Stomach (tissue), 9 donors: Measurements from ENCODE around the gene CNTNAP5. TPM values are rescaled to one million over a fixed set of nuclear protein-coding genes. Genes with fewer than 3 reads are reported as not detected.
"Not testable (repeated sequence)": the region's sequence is repeated elsewhere in the genome, so short reads cannot be mapped to it uniquely, and the experiment has no call there.

Experiments used
- DNase-seq, 2 donors: peaks; one replicate each; pipeline versions ENCODE4 v3.0.0 to v3.0.0-alpha.2; 2013 to 2019
- H3K27ac ChIP-seq, 5 donors: fragments of 200-600 bp in 4 of 5; sonication (generic) in 4 of 5; one replicate each; pipeline ENCODE4 v1.5.1; 2013 to 2019; ENCODE audit warnings: mild to moderate bottlenecking in 1 of 5, moderate library complexity in 1 of 5
- H3K27me3 ChIP-seq, 3 donors: fragments of 200-600 bp; sonication (generic); one replicate each; pipeline ENCODE4 v1.5.1; 2017 to 2019; ENCODE audit warnings: mixed run types in 1 of 3
- H3K36me3 ChIP-seq, 4 donors: fragments of 200-600 bp; sonication (generic); 1 replicate in 3 of 4; 2 replicates in 1 of 4; pipeline ENCODE4 v1.5.1; 2016 to 2019
- H3K4me1 ChIP-seq, 4 donors: fragments of 200-600 bp; sonication (generic); one replicate each; pipeline ENCODE4 v1.5.1; 2016 to 2019
- H3K4me3 ChIP-seq, 4 donors: fragments of 200-600 bp; sonication (generic) in 3 of 4; one replicate each; pipeline ENCODE4 v1.5.1; 2016 to 2019; ENCODE audit warnings: mild to moderate bottlenecking in 1 of 4
- H3K9me3 ChIP-seq, 4 donors: fragments of 200-600 bp; sonication (generic); one replicate each; pipeline ENCODE4 v1.5.1; 2016 to 2019
- EP300 ChIP-seq: sonication (generic); formaldehyde crosslinking; IDR thresholded peaks from one replicate; pipeline ENCODE4 v1.6.1; 2017; ENCODE audit warnings: antibody characterized with exemption
- POLR2A ChIP-seq, 4 donors: fragments of 450-650 bp; IDR thresholded peaks; one replicate each; pipeline ENCODE4 v1.6.1; 2016; ENCODE audit warnings: antibody characterized with exemption in 4 of 4, control low read depth in 2 of 4, mild to moderate bottlenecking in 1 of 4, moderate library complexity in 1 of 4
- POLR2AphosphoS5 ChIP-seq, 3 donors: sonication (generic); formaldehyde crosslinking; IDR thresholded peaks; one replicate each; pipeline ENCODE4 v1.6.1; 2016; ENCODE audit warnings: antibody characterized with exemption in 3 of 3
- WGBS, 5 donors: extraction: QIAGEN DNeasy Blood & Tissue Kit in 3 of 5; methylation state at CpG; one replicate each; pipeline versions ENCODE4 v1.1.5 to v1.1.7; 2013 to 2018; 5-methylcytosine and 5-hydroxymethylcytosine counted together
- intact Hi-C: fragments of 100-400 bp; cut with DNase I; formaldehyde crosslinking; loops from one replicate; pipeline ENCODE4 v1.15.1; 2023; ENCODE audit warnings: low total_unique reads
- polyA plus RNA-seq, 3 donors: library from polyadenylated mRNA; stranded (reverse); fragments of 200-250 nt; gene quantifications; one replicate each; pipeline ENCODE4 v1.2.3, GENCODE V29; 2013
- total RNA-seq, 5 donors: library from RNA; depleted of rRNA; stranded (reverse); fragments of >200 nt; gene quantifications; one replicate each; pipeline versions ENCODE4 v1.1.0 to v1.2.3, GENCODE V29; 2014 to 2016
- TF ChIP-seq, protein P1 (sequence below), 7 experiments: fragments of 450-650 bp in 4 of 7; fragments of 200-600 bp in 3 of 7; sonication (generic) in 3 of 7; IDR thresholded peaks; one replicate each; pipeline ENCODE4 v1.5.1; 2016 to 2019; ENCODE audit warnings: antibody characterized with exemption in 7 of 7, control low read depth in 2 of 7, mild to moderate bottlenecking in 1 of 7
- donor health status: healthy with polysubstance abuse.
- donor health status: Bipolar disorder and iron deficiency.
- donor health status: healthy.

The CNTNAP5 gene
- total and polyA plus RNA-seq, 8 donors, result 1.3 TPM; not detected in 7

- WGBS, 5 donors, result 78 to 86% (median 83%) methylated on average over 3 of the region's 3 CpGs
- Histone ChIP-seq H3K27ac (no peak overlapping the region), H3K36me3 (no peaks in the 10 kb centered on the region), H3K4me3 (no peak overlapping the region), H3K27me3 (no peaks in the 10 kb centered on the region), H3K9me3 (no peaks in the 10 kb centered on the region), H3K4me1 (no peaks in the 10 kb centered on the region)
- intact Hi-C loops, result no loop called here
- TF ChIP-seq POLR2A (IDR thresholded peaks at IDR 0.05) (no peak), EP300 (no peak), POLR2AphosphoS5 (IDR thresholded peaks at IDR 0.05) (no peak)
- TF ChIP-seq, protein P1, sequence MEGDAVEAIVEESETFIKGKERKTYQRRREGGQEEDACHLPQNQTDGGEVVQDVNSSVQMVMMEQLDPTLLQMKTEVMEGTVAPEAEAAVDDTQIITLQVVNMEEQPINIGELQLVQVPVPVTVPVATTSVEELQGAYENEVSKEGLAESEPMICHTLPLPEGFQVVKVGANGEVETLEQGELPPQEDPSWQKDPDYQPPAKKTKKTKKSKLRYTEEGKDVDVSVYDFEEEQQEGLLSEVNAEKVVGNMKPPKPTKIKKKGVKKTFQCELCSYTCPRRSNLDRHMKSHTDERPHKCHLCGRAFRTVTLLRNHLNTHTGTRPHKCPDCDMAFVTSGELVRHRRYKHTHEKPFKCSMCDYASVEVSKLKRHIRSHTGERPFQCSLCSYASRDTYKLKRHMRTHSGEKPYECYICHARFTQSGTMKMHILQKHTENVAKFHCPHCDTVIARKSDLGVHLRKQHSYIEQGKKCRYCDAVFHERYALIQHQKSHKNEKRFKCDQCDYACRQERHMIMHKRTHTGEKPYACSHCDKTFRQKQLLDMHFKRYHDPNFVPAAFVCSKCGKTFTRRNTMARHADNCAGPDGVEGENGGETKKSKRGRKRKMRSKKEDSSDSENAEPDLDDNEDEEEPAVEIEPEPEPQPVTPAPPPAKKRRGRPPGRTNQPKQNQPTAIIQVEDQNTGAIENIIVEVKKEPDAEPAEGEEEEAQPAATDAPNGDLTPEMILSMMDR (IDR thresholded peaks at IDR 0.05), result no peak
- DNase-seq, result no peak
Observed at GRCh38 chr2:124380221-124380749, 355.2 kb downstream of the CNTNAP5 start.

GRCh38 chr2:124382067-124382618 is 357.1 kb downstream of the CNTNAP5 start:
- TF ChIP-seq EP300 (no peak), POLR2A (IDR thresholded peaks at IDR 0.05) (no peak), POLR2AphosphoS5 (IDR thresholded peaks at IDR 0.05) (no peak)
- TF ChIP-seq, protein P1 (IDR thresholded peaks at IDR 0.05), result no peak
- H3K36me3 ChIP-seq, result no peaks in the 10 kb centered on the region
- no peaks in the 10 kb centered on the region for H3K9me3 ChIP-seq
- no peak for DNase-seq
- no peaks in the 10 kb centered on the region for H3K4me1 ChIP-seq
- no peak overlapping the region for H3K27ac ChIP-seq
- intact Hi-C loops, result no loop called here
- H3K4me3 ChIP-seq, result no peak overlapping the region
- WGBS, 5 donors, result 71 to 94% (median 83%) methylated on average over 1 of the region's 1 CpG
- H3K27me3 ChIP-seq, result no peaks in the 10 kb centered on the region

GRCh38 chr2:124395961-124396360 is 370.9 kb downstream of the CNTNAP5 start:
- Histone ChIP-seq H3K27ac (no peak overlapping the region), H3K4me1 (peaks cover 0 to 7% (median 3%) of the 10 kb centered on the region in 4 donors), H3K9me3 (no peaks in the 10 kb centered on the region), H3K4me3 (no peak overlapping the region), H3K36me3 (no peaks in the 10 kb centered on the region), H3K27me3 (no peaks in the 10 kb centered on the region)
- intact Hi-C loops, result no loop called here
- peak in 1 of 2 donors; percentile 49 for DNase-seq
- TF ChIP-seq, protein P1 (IDR thresholded peaks at IDR 0.05), result no peak
- no peak for TF ChIP-seq POLR2A (IDR thresholded peaks at IDR 0.05)
- no peak for TF ChIP-seq POLR2AphosphoS5 (IDR thresholded peaks at IDR 0.05)
- TF ChIP-seq EP300, result no peak
- whole genome bisulfite sequencing, 5 donors, result 26 to 45% (median 38%) methylated on average over 3 of the region's 3 CpGs

DNA sequence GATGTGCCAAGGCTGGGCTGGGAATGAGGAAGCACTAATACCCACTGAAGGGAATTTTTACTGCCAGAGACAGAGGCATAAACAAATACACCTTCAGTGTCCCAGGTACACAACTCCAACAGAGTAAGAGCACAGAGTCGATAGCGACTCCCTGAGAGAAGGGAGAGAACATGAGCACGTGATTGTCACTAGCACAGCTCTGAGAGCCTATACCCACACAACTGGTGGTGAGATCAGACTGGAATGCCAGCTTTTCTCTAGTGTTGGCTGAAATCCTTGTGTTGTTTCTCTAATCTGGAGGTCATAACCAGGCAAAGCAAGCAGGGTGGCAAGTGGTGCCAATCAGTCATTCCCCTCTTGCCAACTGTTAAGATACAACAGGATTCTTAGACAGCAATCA is 377.2 kb downstream of the CNTNAP5 start:
- H3K4me3 ChIP-seq, result no peak overlapping the region
- intact Hi-C loops, result no loop called here
- 23 to 60% (median 31%) methylated on average over 3 of the region's 3 CpGs for WGBS, 5 donors
- H3K9me3 ChIP-seq, result no peaks in the 10 kb centered on the region
- H3K36me3 ChIP-seq, result no peaks in the 10 kb centered on the region
- H3K4me1 ChIP-seq, result no peaks in the 10 kb centered on the region
- no peaks in the 10 kb centered on the region for H3K27me3 ChIP-seq
- TF ChIP-seq POLR2AphosphoS5 (IDR thresholded peaks at IDR 0.05), result no peak
- TF ChIP-seq, protein P1 (IDR thresholded peaks at IDR 0.05), result no peak
- no peak for TF ChIP-seq EP300
- no peak for TF ChIP-seq POLR2A (IDR thresholded peaks at IDR 0.05)
- peak in 1 of 2 donors; percentile 26 for DNase-seq
- H3K27ac ChIP-seq, result no peak overlapping the region

- DNase-seq, result not testable (repeated sequence)
Observed at GRCh38 chr2:124407836-124408534, 382.9 kb downstream of the CNTNAP5 start.

More at GRCh38 chr2:124407836-124408534, 382.9 kb downstream of the CNTNAP5 start:
- H3K4me3 ChIP-seq, intact Hi-C loops, H3K27ac ChIP-seq, H3K4me1 ChIP-seq, H3K27me3 ChIP-seq, H3K36me3 ChIP-seq, H3K9me3 ChIP-seq: not testable (repeated sequence)
- 74 to 93% (median 85%) methylated on average over 19 to 30 of the region's 35 CpGs for WGBS, 5 donors
